ENCODE results near the gene DCXR. TPM values are rescaled to one million over a fixed set of nuclear protein-coding genes. Genes with fewer than 3 reads are reported as not detected.
A peak's percentile ranks its signal among the peaks of the same experiment; 100 is the strongest.

The DCXR gene
- total RNA-seq, 1 donor from 2014 or later = 35.5 TPM

GRCh38 chr17:82012261-82012639 lies 25.2 kb downstream of the DCXR start:
- DNase-seq (ENCODE audit: low read depth in 2 of 2) = no peak

GRCh38 chr17:82011617-82012187 lies 25.8 kb downstream of the DCXR start:
- DNase-seq (ENCODE audit: low read depth in 2 of 2) = no peak

- DNase-seq (ENCODE audit: low read depth in 2 of 2) = no peak
These were observed 26.6 kb downstream of the DCXR start for GRCh38 chr17:82010575-82011525.

GRCh38 chr17:82009413-82009812 lies 28.1 kb downstream of the DCXR start:
- DNase-seq (ENCODE audit: low read depth in 2 of 2) = no peak

GRCh38 chr17:82008941-82009405 lies 28.5 kb downstream of the DCXR start:
- no peak for DNase-seq (ENCODE audit: low read depth in 2 of 2)

- DNase-seq (ENCODE audit: low read depth in 2 of 2) = no peak
These were observed 29.1 kb downstream of the DCXR start for GRCh38 chr17:82008258-82008940.

GRCh38 chr17:82007495-82008257 lies 29.8 kb downstream of the DCXR start:
- DNase-seq (ENCODE audit: low read depth in 2 of 2) = no peak

- no peak for DNase-seq (ENCODE audit: low read depth in 2 of 2)
These were observed 30.3 kb downstream of the DCXR start for GRCh38 chr17:82007228-82007494.

- no peak for DNase-seq (ENCODE audit: low read depth in 2 of 2)
These were observed 30.8 kb downstream of the DCXR start for GRCh38 chr17:82006468-82007227.

GRCh38 chr17:82005701-82006348 lies 31.7 kb downstream of the DCXR start:
- DNase-seq (ENCODE audit: low read depth in 2 of 2) = no peak

- no peak for DNase-seq (ENCODE audit: low read depth in 2 of 2)
These were observed 32.7 kb downstream of the DCXR start for GRCh38 chr17:82004517-82005455.

GRCh38 chr17:82003411-82004381 lies 33.8 kb downstream of the DCXR start:
- peak; percentile 58 to 90 for DNase-seq (ENCODE audit: low read depth in 2 of 2)

GRCh38 chr17:82001571-82002056 lies 35.9 kb downstream of the DCXR start:
- no peak for DNase-seq (ENCODE audit: low read depth in 2 of 2)

- no peak for DNase-seq (ENCODE audit: low read depth in 2 of 2)
These were observed 36.5 kb downstream of the DCXR start for GRCh38 chr17:82000803-82001570.

- no peak for DNase-seq (ENCODE audit: low read depth in 2 of 2)
These were observed 37.3 kb downstream of the DCXR start for GRCh38 chr17:81999976-82000802.

GRCh38 chr17:81999587-81999975 lies 37.9 kb downstream of the DCXR start:
- DNase-seq (ENCODE audit: low read depth in 2 of 2) = no peak
